Superior temporal gyrus (tissue), 1 donor: ENCODE results near the gene ZNF512.
"Not testable (repeated sequence)": the region's sequence is repeated elsewhere in the genome, so short reads cannot be mapped to it uniquely, and the experiment has no call there.

Experiments used
- DNase-seq: peaks from one replicate; pipeline ENCODE4 v3.0.0-alpha.2; 2016; ENCODE audit errors: extremely low spot score

ZNF512 gene

DNA sequence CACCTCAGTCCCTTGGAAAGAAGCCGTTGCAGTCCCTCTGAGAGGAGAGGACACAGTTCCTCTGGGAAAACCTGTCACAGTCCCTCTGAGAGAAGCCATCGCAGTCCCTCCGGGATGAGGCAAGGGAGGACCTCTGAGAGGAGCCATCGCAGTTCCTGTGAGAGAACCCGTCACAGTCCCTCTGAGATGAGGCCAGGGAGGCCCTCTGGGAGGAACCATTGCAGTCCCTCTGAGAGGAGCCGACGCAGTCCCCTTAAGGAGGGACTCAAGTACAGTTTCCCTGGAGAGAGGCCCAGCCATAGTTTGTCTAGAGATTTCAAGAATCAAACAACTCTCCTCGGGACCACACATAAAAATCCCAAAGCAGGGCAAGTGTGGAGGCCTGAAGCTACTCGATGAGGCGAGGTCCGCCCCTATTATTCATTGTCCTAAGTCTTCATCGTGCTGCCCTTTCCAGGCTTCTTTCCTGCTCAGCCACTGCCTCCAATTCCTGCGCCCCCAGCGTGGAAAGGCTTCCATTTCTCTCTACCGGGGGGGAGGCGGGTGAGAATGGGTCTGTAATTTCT is 630 bp upstream of the ZNF512 start:
- peak; percentile 8 for DNase-seq

DNA sequence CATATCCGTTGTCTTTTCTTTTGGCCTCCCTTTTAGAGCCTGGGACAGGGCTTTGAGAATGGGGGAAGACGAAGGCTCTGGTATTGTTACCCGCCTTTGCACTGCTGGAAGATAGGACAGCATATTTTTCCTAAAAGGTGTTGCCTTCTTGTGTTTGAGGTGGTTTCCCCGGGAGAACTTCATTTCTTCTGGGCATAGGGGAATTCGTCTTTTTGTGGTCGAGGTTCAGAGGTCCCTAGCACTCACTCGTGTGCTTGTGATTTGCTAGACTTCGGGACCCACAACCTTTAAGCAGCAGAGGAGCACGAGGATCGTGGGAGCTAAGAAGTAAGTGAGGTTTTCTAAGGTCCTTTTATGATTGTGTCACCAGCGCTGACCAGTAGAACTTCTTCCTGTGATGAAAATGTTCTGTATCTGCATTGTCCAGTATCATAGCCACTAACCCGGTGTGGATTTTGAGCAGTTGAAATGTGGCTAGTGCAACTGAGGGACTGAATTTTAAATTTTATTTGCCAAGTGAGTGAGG is 611 bp downstream of the ZNF512 start:
- DNase-seq, result no peak

DNA sequence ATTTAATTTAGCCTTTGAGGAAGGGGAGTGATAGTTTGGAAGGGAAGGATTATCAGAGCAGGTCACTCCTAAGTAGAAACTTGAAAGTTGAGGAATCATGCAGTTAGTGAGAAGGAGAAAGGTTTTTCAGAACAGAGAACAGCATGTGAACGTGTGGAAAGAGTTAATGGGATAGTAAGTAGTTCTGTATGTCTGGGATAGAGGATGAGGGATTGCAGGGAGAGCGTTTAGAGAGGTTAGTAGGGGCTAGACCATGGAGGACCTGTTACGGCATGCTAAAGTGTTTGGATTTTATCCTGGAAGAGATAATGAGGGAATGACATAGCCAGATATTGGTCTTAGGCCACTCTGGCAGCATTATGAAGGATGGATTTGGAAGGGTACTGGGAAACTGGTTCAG is 1.8 kb downstream of the ZNF512 start:
- no peak for DNase-seq

DNA sequence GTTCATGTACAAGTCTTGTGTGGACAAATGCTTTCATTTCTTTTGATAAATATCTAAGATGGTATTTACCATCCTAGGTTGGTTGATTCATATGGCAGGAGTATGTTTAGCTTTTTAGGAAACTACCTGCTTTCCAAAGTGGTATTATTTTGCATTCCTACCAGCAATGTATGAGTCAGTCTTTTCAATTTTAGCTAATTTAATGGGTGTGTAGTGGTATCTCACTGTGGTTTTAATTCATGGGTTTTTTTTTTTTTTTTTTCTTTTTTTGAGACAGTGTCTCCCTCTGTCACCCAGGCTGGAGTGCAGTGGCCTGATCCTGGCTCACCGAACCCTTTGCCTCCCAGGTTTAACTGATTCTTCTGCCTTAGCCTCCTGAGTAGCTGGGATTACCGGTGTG is 4.2 kb downstream of the ZNF512 start:
- no peak for DNase-seq

DNA sequence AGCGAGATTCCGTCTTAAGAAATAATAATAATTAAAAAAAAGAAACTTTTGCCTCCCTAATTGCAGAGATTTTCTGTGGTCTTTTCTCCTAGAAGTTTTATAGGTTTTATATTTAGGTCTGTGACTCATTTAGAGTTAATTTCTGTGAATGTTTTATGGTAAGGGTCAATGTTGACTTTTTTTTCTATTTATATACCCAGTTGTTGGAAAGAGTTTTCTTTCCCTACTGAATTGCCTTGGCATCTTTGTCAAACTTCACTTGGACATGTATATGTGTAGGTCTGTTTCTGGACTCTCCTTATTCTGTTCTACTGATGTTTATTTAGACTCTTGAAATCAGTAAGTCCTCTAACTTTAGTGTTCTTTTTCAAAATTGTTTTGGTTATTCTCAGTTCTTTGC is 5.5 kb downstream of the ZNF512 start:
- DNase-seq, result no peak

DNA sequence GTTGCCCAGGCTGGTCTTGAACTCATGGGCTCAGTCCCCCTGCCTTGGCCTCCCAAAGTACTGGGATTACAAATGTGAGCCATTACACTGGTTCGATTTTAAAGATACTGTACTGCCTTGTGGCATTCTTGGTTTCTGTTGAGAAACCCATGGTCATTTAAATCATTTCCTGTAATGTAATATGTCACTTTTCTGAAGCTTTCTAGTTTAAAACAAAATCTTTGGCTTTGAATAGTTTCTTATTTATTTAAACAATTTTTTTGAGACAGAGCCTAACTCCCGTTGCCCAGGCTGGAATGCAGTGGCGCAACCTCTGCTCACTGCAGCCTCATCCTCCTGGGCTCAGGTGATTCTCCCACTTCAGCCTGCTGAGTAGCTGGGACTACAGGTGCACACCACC is 8.9 kb downstream of the ZNF512 start:
- no peak for DNase-seq

DNA sequence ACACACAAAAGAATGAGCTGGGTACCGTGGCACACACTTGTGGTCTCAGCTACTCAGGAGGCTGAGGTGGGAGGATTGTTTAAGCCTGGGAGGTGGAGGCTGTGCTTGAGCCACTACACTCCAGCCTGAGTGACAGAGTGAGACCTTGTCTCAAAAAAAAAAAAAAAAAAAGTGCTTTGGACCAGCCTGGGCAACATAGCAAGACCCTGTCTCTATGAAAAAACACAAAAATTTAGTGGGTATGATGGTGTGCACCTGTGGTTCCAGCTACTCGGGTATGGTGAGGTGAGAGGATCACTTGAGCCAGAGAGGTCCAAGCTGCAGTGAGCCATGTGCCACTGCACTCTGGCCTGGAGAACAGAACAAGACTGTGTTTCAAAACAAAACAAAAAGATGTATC is 10.4 kb downstream of the ZNF512 start:
- DNase-seq, result no peak

DNA sequence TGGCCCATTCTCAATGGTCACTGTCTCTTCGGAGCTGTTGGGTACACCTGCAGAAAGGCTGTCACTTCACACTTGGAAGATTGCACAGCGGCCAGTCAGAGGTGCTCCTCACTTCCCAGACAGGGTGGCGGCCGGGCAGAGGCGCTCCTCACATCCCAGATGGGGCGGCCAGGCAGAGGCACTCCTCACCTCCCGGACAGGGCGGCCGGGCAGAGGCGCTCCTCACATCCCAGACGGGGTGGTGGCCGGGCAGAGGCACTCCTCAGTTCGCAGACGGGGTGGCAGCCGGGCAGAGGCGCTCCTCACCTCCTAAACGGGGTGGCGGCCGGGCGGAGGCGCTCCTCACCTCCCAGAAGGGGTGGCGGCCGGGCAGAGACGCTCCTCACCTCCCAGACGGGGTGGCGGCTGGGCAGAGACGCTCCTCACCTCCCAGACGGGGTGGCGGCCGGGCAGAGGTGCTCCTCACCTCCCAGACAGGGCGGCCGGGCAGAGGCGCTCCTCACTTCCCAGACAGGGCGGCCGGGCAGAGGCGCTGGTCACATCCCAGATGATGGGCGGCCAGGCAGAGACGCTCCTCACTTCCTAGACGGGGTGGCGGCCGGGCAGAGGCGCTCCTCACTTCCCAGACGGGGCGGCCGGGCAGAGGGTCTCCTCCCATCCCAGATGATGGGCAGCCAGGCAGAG is 11.3 kb downstream of the ZNF512 start:
- DNase-seq, result not testable (repeated sequence)

DNA sequence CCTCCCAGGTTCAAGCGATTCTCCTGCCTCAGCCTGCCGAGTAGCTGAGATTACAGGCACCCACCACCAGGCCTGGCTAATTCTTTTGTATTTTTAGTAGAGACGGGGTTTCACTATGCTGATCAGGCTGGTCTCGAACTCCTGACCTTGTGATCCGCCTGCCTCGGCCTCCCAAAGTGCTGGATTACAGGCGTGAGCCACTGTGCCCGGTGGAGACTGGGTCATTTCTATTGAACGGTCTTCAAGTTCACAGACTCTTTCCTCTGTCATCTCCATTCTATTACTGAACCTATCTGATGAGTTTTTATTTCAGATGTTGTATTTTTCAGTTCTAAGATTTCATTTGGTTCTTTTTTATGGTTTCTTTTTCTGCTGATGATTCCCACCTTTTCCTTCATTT is 12.6 kb downstream of the ZNF512 start:
- not testable (repeated sequence) for DNase-seq

DNA sequence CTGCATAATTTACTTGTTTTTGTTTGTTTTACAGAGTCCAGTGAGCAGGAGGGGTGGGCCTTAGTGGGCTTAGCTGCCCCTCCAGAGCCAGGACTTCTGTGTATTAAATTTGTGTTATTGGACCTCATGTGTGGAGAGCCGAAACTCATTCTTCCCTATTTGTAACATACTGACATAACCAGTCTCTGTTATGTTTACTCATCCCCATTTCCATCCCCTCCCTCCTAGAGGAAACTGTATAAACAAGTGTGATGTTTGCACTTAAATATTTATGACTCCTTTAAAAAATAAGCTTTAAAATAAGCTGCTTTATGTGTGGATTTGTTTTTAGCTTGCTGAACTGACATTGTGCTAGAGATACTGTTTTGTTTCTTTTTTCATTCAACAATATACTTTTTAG is 13.8 kb downstream of the ZNF512 start:
- DNase-seq, result no peak

DNA sequence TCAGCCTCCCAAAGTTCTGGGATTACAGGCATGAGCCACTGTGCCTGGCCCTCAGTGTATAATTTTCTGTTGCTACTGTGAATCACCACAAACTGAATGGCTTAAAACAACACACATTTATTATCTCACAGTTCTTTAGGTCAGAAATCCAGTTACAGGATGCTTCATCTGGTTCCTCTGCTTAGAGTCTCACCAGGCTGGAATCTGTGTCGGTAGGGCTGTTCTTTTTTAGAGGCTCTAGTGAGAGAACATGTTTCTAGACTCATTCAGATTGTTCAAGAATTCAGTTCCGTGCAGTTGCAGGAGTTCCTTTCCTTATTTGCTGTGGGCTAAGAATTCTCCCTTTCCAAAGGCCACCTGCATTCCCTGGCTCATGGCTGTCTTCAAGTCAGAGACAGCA is 23.8 kb downstream of the ZNF512 start:
- no peak for DNase-seq

DNA sequence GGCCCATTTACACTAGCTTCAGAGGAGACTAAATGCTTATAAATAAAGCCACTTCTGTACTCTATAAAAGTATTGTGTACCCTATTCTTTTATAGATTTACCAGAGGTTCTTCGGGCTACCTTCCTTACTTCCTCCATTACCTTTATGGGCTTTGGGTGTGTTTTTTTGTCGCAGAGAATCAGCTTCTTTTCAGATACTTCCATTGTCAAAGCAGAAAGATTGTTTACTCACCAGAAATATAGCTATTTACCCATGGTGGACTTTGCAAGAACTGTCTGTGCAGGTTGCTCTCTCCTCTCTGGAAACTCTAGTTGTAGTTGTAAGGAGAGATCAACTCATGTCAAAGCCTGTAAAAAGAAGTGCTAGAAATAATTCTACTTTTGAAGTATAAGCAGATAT is 31.1 kb downstream of the ZNF512 start:
- DNase-seq, result no peak

DNA sequence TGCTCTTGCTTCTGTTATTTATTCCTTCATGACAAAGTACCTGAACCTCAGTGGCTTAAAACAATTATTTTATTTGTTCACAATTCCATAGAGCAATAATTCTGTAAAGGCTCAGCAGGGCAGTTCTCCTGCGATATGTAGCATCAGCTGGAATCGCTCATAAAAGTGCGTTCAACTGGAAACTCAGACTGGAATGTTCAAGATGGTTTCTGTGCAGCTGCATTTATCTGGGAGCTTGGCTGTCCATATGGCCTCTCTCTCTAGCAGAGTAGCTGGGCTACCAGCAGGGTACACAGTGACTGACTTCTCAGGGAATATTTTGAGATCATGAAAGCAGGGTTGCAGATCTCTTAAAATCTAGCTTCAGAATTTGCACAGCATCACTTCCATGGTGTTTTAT is 32.5 kb downstream of the ZNF512 start:
- no peak for DNase-seq

DNA sequence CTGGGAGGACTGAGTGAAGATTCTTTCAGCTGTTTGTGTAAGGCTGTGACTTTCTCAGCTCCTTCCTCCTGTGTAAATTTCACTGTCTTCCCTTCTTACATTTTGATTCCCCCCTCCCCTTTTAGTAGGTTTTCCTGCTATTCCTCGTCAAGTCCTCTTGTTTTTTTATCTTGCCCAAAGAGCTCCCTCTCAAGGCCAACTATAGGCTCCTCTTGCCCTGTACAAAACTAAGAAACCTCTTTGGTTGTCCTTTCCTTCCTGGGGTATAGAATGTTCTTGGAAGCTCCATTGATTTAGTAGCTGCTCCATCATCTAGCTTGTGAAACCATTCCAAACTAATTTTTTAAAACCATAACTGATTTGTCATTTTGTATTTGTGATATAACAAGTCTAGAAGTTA is 38.7 kb downstream of the ZNF512 start:
- DNase-seq, result no peak

DNA sequence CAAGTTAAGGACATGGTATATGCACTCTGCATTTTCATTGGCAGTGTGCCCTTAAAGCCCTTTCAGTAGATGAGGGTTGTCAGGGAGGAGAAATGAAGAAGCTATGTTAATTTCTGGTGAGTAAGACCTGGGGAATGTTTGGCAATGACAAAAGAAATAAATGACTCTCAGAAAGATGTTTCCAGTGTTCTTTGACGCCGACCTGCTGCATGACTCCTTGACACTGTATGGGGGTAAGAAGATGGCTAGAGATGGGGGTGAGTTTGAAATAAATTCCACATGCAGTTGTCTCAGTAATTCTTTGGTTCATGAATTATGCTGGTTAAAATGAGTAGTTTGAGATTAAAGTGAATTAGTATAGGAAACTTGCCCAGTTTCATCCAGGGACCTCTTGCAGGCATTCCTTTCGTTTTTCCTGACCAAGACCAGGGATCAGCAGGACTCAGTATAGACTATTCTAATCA is 40.1 kb downstream of the ZNF512 start:
- no peak for DNase-seq

DNA sequence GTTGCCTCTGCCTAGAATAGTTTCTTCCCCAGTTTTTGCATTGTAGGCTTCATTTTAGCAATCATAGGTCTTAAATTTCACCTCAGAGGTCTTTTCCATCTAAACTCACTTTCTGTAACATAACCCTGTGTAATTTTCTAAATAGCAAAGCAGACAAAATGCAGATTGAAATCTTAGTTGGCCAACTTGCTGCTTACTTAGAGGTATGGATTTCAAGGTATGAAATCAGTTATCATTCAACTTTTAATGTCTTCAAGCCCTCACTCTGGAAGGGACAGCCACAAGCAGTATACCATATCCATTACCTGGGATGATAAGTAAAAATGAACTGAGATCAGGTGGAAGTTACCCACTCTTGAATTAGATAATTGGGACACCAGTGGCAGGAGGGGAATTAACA is 42.1 kb downstream of the ZNF512 start:
- DNase-seq, result no peak

DNA sequence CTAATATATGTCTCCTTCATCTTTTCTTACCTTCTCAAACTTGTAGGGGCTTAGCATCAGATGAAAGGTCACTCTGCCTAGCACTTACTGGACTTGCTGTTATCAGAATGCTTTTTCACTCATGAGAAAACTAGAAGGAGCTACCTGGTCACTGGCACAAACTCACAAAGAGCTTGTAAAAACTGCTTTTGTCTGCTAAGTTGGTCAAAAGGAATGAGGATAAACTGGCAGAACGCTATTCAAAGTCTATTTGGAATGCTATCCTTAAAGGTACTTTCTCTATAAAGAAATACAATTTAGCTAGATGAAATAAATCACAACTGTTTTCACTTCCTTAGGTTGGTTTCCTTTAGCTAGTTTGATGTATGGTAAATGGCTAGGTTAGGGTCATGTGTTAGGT is 43.5 kb downstream of the ZNF512 start:
- not testable (repeated sequence) for DNase-seq

DNA sequence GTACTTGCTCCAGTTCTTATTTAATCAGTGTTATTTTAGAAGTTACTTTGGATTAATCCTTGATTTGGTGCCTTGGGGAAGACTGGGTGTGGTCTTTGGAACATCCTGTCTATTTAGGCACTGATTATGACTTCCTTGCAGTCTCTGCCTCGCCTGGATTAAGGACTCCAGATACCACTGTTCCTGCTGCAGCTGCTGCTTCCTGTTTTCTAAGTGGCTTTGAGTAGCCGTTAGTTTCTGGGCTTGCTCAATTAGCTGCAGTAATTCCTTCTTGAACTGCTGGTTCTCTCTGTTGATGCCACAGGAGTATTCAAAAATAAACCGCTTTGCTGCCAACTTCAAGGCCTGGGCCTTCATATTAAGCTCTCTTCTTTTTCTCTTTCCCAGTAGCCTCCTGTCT is 44.1 kb downstream of the ZNF512 start:
- DNase-seq, result not testable (repeated sequence)

DNA sequence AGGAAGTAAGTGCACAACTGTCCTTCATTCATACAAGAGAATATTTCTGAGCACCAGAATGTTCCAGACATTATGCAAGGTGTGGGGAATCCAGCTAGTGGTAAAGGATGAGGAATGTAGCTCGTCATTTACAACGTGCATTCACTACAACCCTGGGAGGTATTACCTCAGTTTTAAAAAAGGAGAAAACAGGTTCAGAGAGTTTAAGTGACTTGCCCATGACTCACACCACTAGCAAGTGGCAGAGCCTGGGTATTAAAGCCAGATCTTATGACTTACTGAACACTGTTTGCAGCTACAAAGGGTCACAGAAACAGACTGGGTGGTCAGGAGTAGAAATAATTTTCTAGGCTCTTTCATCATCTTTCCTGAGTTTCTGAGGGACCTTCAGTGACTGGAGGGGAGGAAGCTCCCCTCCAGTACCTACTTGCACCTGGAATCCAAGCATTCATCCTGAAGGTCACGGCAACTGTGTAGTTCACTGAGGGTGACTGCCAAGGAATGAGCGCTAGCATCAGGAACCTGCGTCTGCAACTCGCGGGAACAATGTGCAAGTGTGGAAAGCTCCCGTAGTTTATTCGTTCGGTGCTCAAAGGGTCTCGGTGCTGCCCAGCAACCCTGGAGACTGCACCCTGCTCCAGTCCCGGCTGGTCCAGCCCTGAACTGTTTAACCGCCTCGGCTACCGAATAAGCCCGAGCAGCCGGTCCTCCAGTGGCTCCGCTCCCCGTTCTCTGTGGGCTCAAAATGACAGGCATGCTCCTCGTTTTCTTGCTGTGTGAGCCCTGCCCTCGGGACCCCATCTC is 45.3 kb downstream of the ZNF512 start:
- peak; percentile 26 for DNase-seq

DNA sequence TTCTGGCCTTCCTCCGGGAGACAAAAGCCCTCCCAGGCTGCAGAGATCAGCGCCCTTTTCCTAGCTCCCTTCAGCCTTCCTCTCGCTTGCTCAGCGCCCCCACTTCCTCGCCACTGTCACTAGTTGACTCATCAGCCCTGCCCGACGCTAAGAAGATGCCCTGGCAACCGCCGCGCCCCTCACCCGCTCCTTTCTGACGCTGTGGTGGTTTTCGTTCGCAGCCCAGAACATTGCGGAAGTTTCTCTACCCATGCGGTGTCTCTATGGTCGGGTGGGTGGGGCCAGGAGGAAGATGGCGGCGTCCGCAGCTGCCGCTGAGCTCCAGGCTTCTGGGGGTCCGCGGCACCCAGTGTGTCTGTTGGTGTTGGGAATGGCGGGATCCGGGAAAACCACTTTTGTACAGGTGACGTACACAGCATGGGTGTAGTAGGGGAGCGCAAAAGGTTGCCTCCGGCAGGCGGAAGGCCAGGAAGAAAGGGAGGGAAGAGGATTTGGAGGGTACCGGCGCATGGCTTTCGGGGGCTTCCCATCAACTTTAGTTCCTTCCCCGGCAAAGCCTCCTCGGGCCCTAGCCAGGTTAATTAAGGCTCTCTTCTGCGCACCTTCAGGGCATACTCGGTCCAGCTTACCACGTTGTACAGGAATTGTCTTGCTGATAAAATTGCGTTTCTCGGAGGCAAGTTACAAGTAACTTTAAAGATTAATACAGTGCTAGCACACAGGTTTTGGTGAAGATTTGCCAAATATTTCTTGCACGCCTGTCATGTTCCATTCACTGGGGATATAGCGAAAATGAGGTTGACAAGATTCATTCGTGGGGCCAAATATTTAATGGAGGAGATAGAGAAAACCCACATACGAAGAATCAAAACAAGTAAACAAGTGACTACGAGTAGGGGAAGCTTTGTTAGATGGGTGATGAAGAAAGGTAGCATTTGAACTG is 46.2 kb downstream of the ZNF512 start, which contains the start of the genes CCDC121 and GPN1:
CCDC121 (minus strand) TSS at position 246 of the 943 bp plus-strand sequence. CDS start 1,213 bp downstream, outside the sequence.
GPN1 (plus strand) TSS at position 284 of the 943 bp plus-strand sequence; CDS start at position 293, 9 bp downstream.
- DNase-seq, result peak; percentile 91

DNA sequence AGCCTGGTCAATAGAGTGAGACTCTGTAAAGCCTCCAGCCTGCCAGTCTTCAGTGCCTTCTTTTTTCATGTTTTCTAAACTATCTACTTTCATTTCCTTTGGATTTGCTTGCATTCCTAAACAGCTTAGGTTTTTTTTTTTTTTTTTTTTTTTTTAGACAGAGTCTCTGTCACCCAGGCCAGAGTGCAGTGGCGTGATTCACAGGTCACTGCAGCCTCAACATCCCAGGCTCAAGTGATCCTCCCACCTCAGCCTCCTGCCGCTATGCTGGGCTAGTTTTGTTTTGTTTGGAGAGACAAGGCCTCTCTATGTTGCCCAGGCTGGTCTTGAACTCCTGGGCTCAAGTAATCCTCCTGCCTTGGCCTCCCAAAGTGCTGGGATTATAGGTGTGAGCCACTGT is 47.4 kb downstream of the ZNF512 start:
- DNase-seq, result not testable (repeated sequence)
